ENCODE data around the gene CRHR2.
"Not testable (repeated sequence)": the region's sequence is repeated elsewhere in the genome, so short reads cannot be mapped to it uniquely, and the experiment has no call there.

The CRHR2 gene

DNA sequence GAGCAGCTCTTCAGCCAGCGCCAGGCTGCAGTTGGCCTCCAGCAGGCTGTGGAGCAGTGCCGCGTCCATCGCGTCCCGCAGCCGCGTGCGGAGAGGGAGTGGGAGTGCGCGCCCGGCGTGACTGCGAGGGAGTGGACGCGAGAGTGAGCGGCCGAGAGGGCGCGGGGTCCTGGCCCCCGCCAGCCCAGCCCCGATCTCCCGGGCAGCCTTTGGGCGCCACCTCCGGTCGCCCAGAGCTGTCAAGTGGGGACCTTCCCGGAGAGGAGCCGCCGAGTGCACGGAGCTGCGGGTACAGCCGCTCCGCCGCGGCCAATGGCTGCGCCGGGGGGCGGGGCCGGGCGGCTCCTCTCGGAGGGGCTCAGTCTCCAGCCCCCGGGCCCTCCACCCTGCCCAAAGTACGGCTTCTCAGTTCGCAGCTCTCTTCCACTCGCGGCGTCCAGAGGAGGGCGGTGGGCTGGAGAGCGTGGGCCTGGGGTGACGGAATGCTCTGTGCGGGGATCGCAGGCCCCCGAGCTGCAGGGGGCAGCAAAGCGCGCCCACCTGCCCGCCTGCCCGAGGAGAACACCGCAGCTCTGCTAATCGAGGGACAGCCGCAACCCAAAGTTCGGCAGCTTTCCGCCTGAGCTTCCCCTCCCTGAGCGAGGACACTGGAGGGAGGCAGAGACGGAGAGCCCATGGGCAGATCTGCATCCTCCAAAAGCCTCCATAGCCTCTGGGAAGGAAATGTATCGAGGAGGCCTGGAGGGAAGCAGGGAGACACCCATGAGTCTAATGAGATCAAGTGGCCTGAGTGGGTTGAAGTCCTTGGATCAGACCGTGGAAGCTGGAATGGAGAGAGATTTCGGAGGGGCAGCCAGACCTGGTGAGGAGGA lies at the start of gene CRHR2:
TSS of gene CRHR2 (minus strand) at position 245 of the 872 bp plus-strand sequence. CDS start at position 69, 176 bp downstream.
- DNase-seq (ENCODE audit: low read depth in 3 of 3, low spot score in 1 of 3): peak in 1 of 3 donors; percentile 10

DNA sequence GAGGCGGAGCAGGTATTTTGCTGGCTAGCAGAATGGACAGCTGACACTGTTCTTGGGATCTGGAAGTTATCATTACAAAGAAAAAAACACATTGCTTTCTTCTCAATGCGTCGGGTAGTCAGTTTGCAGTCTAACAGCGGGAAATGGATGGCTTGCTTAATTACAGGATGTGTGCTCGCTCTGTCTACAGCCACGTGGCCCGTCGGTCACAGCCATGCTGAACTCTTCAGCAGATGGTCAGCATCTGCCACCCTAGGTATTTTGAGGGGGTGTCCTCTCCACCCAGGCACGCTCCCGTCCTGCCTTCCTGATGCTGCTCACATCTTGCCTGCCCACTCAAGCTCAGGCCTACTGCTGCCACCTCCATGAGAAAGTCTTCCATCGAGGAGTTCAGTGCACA lies 49.3 kb upstream of the CRHR2 start:
- no peak for DNase-seq (ENCODE audit: low read depth in 3 of 3, low spot score in 1 of 3)

GRCh38 chr7:30730996-30731395 lies 48.7 kb upstream of the CRHR2 start:
- no peak for DNase-seq (ENCODE audit: low read depth in 3 of 3, low spot score in 1 of 3)

DNA sequence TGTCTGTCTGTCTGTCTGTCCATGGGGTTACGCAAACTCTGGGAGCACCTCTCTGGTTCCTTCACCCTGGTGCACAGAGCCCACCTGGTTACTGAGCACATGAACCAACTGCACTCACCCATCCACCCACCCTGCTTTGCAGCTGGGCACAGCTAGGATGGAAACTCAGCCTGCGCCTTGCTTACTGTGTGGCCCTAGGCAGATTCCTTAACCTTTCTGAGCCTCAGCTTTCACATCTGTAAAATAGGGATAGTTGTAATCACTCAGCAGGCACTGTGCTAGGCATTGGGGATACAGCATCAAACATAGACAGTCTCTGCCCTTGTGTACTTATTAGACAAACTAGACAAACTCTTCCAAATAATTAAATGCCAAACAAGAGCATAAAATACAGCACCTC lies 47.8 kb upstream of the CRHR2 start:
- no peak for DNase-seq (ENCODE audit: low read depth in 3 of 3, low spot score in 1 of 3)

- no peak for DNase-seq (ENCODE audit: low read depth in 3 of 3, low spot score in 1 of 3)
These were observed 47.4 kb upstream of the CRHR2 start for GRCh38 chr7:30729642-30730041.

DNA sequence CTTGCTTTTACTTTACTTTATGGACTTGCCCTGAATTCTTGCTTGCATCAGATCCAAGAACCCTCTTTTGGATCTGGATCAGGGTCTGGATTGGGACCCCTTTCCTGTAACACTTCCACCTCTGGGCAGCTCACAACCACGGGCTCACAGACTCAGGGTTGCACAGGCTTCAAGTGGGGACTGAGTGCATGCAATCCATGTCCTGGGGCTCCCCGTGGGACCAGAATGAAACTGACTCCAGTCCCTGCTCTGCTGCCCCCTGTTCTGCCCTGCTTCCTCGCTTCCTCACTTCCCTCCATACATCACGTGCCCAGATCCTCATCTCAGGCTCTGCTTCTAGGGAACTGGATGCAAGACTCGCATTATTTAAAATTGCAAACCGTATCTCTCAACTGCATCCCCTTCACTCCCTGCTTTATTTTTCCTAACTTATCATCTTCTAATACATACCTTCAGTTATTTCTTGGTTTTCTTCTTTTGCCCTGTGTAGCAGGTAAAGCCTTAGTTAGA lies 46.4 kb upstream of the CRHR2 start:
- DNase-seq (ENCODE audit: low read depth in 3 of 3, low spot score in 1 of 3): no peak

GRCh38 chr7:30727061-30727945 lies 45.0 kb upstream of the CRHR2 start:
- DNase-seq (ENCODE audit: low read depth in 3 of 3, low spot score in 1 of 3): no peak

DNA sequence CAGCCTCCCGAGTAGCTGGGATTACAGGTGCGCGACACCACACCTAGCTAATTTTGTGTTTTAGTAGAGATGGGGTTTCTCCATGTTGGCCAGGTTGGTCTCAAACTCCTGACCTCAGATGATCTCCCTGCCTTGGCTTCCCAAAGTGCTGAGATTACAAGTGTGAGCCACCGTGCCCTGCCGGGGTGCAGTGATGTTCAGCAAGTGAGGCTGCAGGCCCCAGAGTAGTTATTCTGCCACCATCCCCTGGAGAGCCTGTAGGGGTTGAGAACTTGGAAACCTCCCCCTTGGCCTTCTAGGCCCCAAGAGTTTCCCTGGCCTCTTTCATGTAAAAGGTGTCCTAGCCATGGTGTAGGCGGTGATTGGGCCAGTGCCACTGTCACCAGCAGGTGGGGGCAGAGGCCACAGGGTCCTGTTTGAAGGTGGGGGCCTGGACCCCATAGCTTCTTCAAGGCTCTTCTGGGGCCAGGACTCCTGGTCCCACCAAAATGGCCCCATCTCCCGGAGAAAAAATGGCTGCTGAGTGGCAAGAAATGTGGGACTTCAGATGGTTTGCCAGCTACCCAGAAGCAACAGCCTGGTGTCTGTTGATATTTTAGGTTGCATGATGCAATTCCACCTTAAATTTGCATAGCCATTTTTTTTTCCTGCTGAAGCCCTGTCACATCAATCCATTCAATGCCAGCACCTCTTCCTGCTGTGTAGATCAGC lies 44.2 kb upstream of the CRHR2 start:
- DNase-seq (ENCODE audit: low read depth in 3 of 3, low spot score in 1 of 3): no peak

- no peak for DNase-seq (ENCODE audit: low read depth in 3 of 3, low spot score in 1 of 3)
These were observed 41.5 kb upstream of the CRHR2 start for GRCh38 chr7:30723776-30724175.

DNA sequence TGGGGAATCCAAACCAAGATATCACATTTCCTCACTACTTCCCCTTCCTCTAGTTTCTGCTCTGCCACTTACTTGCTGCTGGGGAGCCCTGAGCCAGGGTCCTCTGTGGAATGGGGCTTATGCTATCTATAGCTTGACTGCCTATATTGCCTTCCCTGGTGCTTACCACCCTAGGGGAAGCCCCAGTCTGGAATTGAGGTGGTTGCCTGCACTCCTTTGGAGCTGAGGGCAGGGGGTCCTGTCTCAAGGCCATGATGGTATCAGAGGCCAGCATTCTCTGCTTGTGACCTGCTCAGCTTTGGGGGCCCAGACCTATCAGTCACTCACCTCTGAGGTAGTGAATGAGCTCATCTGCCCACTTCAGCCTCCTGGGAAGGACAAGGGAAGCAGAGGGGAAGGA lies 40.4 kb upstream of the CRHR2 start:
- DNase-seq (ENCODE audit: low read depth in 3 of 3, low spot score in 1 of 3): no peak

DNA sequence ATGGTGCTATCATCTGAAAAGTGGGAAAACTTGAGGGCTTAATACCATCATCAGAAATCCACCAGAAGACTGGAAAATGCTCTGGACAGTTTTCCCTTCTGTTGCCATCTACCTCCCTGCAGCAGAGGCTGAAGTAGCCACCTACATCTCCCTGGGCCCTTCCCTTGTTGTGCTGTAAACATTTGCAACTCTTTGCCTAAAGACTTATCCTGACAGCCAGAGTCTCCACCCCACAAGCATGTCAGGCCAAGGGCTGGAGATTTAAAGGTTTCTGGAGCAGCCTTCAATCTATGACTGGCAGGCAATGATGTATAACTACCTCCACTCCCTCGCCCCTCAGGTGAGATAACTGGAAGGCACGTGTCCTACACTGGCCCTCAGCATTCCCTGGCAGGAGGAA lies 39.9 kb upstream of the CRHR2 start:
- no peak for DNase-seq (ENCODE audit: low read depth in 3 of 3, low spot score in 1 of 3)

DNA sequence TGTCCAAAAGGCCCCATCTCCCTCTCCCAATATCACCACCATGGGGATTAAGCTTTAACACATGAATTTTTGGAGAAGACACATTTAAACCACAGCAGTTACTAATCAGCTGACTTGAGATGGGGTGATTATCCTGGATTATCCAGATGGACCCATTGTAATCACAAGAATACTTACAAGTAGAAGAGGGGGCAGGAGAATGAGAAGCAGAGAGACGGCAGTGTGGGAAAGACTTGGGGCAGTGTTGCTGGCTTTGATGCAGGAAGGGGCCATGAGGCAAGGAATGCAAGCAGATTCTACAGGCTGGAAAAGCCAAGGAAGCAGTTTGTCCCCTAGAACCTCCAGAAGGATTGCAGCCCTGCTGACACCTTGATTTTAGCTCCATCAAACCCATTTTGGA lies 39.0 kb upstream of the CRHR2 start:
- no peak for DNase-seq (ENCODE audit: low read depth in 3 of 3, low spot score in 1 of 3)

GRCh38 chr7:30719434-30719833 lies 37.2 kb upstream of the CRHR2 start:
- DNase-seq (ENCODE audit: low read depth in 3 of 3, low spot score in 1 of 3): not testable (repeated sequence)

GRCh38 chr7:30717181-30717580 lies 34.9 kb upstream of the CRHR2 start:
- DNase-seq (ENCODE audit: low read depth in 3 of 3, low spot score in 1 of 3): no peak

GRCh38 chr7:30714129-30714528 lies 31.9 kb upstream of the CRHR2 start:
- DNase-seq (ENCODE audit: low read depth in 3 of 3, low spot score in 1 of 3): no peak

GRCh38 chr7:30713392-30713791 lies 31.1 kb upstream of the CRHR2 start:
- no peak for DNase-seq (ENCODE audit: low read depth in 3 of 3, low spot score in 1 of 3)

DNA sequence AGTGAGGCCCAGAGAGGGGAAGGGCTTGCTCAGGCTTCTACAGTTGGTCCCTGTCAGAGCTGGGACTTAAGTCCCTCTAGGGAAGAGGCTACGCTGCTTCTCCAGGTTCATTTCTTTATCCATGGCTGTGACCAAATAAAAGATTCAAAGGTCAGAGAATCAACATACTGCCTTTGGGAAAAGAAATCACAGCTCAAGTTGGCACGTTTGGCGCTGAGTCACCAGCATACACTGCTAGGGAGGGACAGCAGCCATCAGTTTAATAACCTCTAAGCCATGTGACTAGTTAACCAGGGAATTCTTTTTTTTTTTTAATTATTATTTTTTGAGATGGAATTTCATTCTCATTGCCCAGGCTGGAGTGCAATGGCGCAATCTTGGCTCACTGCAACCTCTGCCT lies 28.4 kb upstream of the CRHR2 start:
- DNase-seq (ENCODE audit: low read depth in 3 of 3, low spot score in 1 of 3): no peak

- no peak for DNase-seq (ENCODE audit: low read depth in 3 of 3, low spot score in 1 of 3)
These were observed 27.3 kb upstream of the CRHR2 start for GRCh38 chr7:30709549-30709948.

DNA sequence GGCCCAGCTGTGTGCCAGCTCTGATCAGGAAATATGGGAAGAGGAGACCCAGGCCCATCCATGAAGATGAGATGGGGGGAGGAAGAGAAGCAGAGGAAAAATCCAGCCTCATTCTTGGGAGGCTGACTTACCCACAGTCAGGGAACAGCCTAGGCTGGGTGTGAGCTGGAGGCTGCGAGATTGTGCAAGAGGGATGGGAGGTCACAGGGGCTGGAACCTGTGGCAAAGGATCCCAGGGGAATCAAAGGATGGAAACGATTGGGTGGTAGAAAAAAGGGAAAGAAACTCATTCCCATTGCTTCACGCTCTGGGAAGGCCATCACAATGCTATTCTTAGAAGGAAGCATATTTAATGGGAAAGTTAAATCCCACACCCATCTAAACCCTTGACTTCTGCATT lies 26.7 kb upstream of the CRHR2 start:
- no peak for DNase-seq (ENCODE audit: low read depth in 3 of 3, low spot score in 1 of 3)

DNA sequence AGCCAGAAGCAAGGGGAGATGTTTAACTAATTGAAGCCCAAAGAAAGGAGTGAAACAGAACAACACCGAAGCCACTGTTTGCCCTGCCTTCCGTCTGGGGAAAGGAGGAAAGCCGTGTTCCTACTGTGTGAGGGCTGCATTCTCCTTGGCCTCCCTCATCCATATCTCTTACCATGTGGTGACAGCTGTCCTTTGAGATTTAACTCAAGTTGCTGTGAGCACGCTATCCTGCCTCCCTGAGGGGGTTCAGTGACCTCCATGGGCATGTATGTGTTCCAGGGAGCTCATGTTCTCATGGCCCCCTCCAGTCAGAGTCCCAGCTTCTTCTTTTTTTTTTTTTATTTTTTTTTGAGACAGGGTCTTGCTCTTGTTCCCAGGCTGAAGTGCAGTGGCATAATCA lies 26.2 kb upstream of the CRHR2 start:
- no peak for DNase-seq (ENCODE audit: low read depth in 3 of 3, low spot score in 1 of 3)

All from stimulated activated CD4-positive, alpha-beta T cell treated with anti-CD3 and anti-CD28 coated beads, TNF-alpha, amount 100 ng/mL, for 1 hour (primary cell).